Myocyte (in vitro differentiated cells): ENCODE measurements around the gene EPO. TPM values are rescaled to one million over a fixed set of nuclear protein-coding genes. Genes with fewer than 3 reads are reported as not detected.
A peak's percentile ranks its signal among the peaks of the same experiment; 100 is the strongest.
"Not testable (repeated sequence)": the region's sequence is repeated elsewhere in the genome, so short reads cannot be mapped to it uniquely, and the experiment has no call there.

Experiments used
- DNase-seq: peaks from one replicate; pipeline ENCODE4 v3.0.0-alpha.2; 2012; ENCODE audit warnings: low read depth
- total RNA-seq: library from RNA; depleted of rRNA; stranded (reverse); fragments of >200 nt; gene quantifications from 2 replicates; pipeline ENCODE4 v1.2.3, GENCODE V29; 2014

The EPO gene
- total RNA-seq, 1 donor from 2014 or later: 0.16 TPM

DNA sequence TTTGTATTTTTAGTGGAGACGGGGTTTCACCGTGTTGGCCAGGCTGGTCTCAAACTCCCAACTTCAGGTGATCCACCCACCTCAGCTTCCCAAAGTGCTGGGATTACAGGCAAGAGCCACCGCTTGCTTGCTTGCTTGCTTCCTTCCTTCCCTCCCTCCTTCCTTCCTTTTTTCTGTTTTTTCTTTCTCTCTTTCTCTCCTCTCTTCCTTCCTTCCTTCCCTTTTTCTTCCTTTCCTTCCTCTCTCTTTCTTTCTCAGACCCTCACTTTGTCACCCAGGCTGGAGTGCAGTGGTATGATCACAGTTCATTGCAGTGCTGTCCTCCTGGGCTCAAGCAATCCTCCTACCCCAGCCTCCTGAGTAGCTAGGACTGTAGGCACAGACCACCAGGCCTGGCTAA lies 19.2 kb upstream of the EPO start:
- not testable (repeated sequence) for DNase-seq

DNA sequence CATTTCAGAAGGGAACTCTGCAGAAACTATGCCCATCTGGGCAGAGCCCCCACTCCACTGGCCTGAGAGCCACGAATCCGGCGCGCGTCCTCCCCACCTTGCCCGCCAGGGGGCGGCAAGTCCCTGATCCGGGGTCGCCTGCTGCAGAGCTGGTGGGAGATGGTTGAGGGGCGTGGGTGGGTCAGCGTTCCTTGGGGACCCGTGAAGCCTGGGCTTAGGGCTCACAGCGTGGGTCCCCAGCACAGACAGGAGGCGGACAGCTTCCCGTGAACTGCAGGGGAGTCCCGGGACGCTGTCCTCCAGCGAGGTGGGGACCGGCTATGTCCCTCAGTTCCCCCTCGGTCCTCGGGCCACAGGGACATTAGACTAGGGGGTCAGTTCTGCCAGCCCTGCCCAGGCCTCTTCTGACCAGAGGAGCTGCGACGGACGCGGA lies 14.9 kb upstream of the EPO start:
- DNase-seq: peak; percentile 82

DNA sequence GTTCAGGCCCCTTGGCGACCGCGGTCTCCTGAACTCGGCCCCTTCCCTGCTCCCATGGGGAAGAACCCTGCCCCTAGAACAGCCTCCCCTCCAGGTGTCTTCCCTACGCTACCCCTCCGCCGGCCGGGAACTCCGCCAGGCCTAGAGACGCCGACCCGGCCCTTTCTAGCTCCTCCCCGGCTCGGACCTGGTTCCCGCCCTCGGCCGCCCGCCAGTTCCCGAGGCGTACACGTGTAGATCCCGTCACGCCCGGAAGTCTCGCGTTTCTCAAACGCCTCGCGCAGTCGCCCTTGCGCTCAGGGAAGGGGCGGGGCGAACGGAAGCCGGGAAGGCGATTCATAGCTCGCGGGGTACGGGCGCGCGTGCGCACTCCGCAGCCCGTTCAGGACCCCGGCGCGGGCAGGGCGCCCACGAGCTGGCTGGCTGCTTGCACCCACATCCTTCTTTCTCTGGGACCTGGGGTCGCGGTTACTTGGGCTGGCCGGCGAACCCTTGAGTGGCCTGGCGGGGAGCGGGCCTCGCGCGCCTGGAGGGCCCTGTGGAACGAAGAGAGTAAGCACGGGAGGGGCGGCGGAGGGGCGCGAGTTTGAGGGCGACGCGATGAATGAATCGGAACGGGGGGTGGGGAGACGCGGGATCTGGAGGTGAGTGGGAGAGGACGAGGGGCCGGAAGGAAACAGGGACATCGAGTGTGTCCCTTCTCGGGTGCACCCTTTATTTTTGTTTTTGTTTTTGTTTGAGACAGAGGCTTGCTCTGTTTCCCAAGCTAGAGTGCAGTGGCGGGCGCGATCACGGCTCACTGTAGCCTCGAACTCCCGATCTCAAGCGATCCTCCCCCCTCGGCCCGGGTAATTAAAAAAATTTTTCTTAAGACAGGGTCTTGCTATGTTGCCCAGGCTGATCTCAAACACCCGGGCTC lies 14.3 kb upstream of the EPO start, which contains the start of gene POP7:
TSS of gene POP7 (plus strand) at position 369 of the 919 bp plus-strand sequence. CDS start 710 bp downstream, outside the sequence.
- DNase-seq: peak; percentile 99

GRCh38 chr7:100706672-100707311 lies 13.5 kb upstream of the EPO start:
- no peak for DNase-seq

DNA sequence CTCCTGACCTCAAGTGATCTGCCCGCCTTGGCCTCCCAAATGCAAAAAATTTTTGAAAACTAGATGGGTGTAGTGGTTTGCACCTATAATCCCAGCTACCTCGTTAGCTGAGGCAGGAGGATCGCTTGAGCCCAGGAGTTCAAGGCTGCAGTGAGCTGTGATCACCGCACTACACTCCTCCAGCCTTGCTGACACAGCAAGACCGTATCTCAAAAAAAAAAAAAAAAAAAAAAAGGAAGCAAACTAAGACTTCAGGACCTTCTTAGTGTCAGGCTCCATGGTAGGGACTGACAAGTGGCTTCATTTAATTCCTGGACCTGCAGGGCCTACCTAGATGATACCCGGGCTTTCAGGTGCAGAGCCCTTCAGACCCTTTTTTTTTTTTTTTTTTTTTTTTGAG lies 11.9 kb upstream of the EPO start:
- no peak for DNase-seq

DNA sequence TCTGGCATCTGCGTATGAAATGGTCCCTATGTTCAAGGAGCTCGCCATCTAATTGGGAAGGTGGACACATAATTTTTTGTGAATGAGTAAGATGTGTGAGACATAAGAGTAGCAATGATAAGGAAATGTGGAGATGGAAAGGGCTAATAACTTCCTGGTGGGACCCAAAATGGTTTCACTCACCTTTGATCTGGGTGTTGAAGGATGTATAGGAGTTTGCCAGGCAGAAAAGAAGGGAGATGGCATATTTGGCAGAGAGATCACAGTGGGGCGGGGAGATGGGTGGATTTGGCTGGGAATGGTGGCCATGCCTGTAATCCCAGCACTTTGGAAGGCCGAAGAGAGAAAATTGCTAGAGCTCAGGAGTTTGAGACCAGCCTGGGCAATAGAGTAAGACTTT lies 9.8 kb upstream of the EPO start:
- DNase-seq: no peak

DNA sequence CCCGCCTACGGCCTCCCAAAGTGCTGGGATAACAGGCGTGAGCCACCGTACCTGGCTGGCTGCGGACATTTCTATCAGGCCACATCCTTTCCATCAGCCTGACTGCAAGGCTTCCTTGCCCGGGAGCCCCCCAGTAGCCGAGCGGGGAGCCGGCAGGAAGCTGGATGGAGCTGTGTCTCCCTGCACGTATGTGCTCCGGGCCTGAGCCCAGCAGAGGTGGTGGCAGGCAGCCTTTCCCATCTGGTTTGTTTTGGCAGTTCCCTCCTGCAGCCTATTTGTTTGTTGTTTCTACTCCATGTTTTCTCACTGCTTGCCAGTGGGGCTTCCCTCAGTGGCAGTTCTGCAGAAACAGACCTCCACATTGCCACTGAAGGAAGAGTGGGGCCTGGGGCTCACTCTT lies 8.9 kb upstream of the EPO start:
- no peak for DNase-seq

DNA sequence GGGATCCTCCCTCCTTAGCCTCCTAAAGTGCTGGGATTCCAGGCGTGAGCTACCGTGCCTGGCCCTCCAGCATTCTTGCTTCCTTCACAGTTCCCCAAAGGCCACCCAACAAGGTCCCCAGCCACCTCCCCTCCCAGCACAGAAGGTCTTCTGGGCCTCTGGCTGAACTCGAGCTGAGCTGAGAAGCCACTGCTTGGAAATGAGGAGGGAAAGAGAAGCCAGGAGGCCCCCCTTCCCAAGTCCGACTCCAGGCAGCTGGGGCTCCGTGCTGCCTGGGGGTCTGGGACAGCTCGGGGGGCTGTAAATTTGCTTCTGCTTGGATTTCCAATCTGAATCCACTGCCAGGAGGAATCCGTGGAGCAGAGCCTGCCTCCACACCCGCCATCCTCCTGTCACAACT lies 5.5 kb upstream of the EPO start:
- DNase-seq: no peak

- not testable (repeated sequence) for DNase-seq
Observed at GRCh38 chr7:100717073-100717472, 3.2 kb upstream of the EPO start.

DNA sequence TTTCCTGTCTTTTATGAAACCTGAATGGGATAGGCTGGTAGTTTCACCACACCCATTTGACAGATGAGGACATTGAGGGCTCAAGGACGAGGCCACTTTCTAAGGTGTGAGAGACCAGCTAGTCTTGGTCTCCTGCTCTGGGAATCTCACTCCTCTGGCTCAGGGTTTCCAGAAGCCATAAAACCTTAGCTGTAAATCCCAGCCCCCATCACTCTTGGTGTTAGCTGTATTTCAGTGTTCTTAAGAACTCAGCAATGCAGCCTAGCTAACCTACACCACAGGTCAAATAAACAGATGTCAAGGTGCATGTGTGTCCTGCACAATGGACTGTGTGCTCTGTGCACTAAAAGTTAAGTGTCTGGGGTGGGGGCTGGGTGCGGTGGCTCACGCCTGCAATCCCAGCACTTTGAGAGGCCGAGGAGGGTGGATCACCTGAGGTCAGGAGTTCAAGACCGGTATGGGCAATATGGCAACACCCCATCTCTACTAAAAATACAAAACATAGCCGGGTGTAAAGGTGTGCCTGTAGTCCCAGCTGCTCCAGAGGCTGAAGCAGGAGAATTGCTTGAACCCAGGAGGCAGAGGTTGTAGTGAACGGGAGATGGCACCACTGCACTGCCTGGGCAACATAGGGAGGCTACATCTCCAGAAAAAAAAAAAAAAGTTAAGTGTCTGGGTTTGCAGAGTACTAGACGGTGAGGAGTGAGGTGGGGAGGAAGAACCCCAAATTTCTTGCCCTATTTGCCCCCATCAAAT lies 567 bp upstream of the EPO start:
- peak; percentile 68 for DNase-seq

DNA sequence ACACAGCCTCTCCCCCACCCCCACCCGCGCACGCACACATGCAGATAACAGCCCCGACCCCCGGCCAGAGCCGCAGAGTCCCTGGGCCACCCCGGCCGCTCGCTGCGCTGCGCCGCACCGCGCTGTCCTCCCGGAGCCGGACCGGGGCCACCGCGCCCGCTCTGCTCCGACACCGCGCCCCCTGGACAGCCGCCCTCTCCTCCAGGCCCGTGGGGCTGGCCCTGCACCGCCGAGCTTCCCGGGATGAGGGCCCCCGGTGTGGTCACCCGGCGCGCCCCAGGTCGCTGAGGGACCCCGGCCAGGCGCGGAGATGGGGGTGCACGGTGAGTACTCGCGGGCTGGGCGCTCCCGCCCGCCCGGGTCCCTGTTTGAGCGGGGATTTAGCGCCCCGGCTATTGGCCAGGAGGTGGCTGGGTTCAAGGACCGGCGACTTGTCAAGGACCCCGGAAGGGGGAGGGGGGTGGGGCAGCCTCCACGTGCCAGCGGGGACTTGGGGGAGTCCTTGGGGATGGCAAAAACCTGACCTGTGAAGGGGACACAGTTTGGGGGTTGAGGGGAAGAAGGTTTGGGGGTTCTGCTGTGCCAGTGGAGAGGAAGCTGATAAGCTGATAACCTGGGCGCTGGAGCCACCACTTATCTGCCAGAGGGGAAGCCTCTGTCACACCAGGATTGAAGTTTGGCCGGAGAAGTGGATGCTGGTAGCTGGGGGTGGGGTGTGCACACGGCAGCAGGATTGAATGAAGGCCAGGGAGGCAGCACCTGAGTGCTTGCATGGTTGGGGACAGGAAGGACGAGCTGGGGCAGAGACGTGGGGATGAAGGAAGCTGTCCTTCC lies 620 bp downstream of the EPO start:
- no peak for DNase-seq

GRCh38 chr7:100721505-100721812 lies 1.2 kb downstream of the EPO start:
- no peak for DNase-seq

GRCh38 chr7:100722480-100723212 lies 2.4 kb downstream of the EPO start:
- DNase-seq: no peak

DNA sequence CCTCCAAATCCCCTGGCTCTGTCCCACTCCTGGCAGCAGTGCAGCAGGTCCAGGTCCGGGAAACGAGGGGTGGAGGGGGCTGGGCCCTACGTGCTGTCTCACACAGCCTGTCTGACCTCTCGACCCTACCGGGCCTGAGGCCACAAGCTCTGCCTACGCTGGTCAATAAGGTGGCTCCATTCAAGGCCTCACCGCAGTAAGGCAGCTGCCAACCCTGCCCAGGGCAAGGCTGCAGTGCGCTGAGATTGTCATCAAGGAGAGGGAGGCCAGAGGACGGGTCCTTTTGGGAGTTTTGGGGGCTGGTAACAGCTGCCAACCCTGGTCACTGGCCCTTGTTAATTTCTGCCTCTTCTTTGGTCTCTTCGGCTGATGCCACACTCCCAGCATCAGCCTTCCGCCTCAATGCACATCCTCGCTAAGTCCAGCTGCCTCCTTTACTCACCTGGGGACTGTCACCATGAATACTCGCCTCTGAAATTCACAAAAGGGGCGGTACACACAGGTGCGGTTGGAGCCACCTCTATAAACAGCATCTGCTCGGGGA lies 3.5 kb downstream of the EPO start:
- DNase-seq: no peak

- not testable (repeated sequence) for DNase-seq
Observed at GRCh38 chr7:100724364-100724763, 4.1 kb downstream of the EPO start.

GRCh38 chr7:100726996-100727761 lies 6.9 kb downstream of the EPO start:
- peak; percentile 99 for DNase-seq

DNA sequence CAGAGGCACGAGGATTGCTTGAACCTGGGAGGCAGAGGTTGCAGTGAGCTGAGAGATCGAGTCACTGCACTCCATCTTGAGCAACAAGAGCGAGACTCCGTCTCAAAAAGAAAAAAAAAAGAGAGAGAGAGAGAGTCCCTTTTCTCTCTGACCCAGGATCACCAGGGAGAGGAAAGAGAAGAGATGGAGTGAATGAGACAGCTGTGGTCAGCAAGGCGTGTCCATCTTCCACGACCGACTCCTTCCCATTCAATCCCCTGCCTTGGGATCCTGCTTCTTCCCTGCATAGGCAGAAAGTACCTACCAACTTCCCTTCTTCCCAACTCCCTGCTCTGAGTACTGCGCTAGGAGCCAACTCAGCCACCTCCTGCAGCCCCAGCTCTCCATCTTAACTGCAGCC lies 7.9 kb downstream of the EPO start:
- peak; percentile 65 for DNase-seq

DNA sequence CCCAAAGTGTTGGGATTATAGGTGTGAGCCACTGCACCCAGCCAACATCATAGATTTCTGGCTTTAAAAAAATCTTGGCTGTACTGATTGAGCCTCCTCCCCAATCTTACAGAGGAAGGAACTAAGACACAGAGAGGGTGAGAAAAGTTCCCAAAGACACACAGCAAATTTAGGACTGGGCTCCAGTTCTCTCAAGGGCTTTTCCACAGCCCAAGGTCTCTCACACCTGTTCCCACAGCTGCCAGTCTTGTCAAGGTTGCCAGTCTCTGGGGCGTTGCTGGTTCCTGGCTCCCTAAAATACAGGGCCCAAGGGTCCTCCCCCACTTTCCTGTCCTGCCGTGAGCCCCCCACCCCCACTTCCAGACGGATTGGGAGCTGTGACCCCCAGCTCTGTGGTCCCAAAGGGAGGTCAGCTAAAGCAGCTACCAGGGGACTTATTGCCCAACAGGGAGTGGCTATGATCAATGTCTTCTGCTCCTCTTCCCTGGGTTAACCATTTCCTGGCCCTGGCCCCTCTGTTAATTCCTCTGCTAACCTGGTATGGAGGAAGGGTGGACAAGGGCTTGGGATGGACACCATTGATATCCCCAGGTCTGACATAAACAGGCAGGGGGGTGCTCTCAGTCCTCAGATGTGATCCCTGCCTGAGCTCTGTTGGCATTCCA lies 10.0 kb downstream of the EPO start:
- peak; percentile 59 for DNase-seq
